VCaP (cell line): Measurements from ENCODE around the gene KRT20.

Source experiments
- H3K27ac ChIP-seq: fragments of 450-650 bp; 2 replicates; pipeline ENCODE4 v1.5.1; 2017
- TF ChIP-seq, protein P1 (sequence below): fragments of 450-650 bp; conservative IDR thresholded peaks from 2 replicates; pipeline ENCODE4 v1.5.1; 2017; ENCODE audit warnings: mild to moderate bottlenecking, moderate library complexity

The KRT20 gene

GRCh38 chr17:40839194-40839593 lies 45.8 kb downstream of the KRT20 start:
- TF ChIP-seq, protein P1, sequence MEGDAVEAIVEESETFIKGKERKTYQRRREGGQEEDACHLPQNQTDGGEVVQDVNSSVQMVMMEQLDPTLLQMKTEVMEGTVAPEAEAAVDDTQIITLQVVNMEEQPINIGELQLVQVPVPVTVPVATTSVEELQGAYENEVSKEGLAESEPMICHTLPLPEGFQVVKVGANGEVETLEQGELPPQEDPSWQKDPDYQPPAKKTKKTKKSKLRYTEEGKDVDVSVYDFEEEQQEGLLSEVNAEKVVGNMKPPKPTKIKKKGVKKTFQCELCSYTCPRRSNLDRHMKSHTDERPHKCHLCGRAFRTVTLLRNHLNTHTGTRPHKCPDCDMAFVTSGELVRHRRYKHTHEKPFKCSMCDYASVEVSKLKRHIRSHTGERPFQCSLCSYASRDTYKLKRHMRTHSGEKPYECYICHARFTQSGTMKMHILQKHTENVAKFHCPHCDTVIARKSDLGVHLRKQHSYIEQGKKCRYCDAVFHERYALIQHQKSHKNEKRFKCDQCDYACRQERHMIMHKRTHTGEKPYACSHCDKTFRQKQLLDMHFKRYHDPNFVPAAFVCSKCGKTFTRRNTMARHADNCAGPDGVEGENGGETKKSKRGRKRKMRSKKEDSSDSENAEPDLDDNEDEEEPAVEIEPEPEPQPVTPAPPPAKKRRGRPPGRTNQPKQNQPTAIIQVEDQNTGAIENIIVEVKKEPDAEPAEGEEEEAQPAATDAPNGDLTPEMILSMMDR = no peak
- H3K27ac ChIP-seq = no peak overlapping the region

- H3K27ac ChIP-seq = no peak overlapping the region
- TF ChIP-seq, protein P1 = no peak
Measured at GRCh38 chr17:40836020-40836419, 49.0 kb downstream of the KRT20 start.

DNA sequence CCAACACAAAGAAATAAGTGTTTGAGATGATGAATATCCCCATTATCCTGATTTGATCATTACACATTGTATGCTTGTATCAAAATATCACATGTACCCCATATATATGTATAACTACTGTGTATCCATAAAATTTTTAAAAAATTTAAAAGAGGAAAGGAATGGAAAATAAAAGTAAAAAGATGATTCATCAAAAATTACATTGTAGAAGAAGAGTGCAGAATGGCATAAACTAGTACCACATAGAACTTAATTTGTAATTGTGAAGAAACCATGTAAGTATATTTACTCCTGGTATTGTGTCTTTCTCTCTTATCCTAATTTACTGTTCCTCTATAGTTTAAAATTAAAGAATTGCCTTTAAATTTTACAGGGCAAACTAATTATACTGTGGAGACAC lies 51.2 kb downstream of the KRT20 start:
- TF ChIP-seq, protein P1 = no peak
- H3K27ac ChIP-seq = no peak overlapping the region

GRCh38 chr17:40832840-40833239 lies 52.2 kb downstream of the KRT20 start:
- H3K27ac ChIP-seq = no peak overlapping the region

DNA sequence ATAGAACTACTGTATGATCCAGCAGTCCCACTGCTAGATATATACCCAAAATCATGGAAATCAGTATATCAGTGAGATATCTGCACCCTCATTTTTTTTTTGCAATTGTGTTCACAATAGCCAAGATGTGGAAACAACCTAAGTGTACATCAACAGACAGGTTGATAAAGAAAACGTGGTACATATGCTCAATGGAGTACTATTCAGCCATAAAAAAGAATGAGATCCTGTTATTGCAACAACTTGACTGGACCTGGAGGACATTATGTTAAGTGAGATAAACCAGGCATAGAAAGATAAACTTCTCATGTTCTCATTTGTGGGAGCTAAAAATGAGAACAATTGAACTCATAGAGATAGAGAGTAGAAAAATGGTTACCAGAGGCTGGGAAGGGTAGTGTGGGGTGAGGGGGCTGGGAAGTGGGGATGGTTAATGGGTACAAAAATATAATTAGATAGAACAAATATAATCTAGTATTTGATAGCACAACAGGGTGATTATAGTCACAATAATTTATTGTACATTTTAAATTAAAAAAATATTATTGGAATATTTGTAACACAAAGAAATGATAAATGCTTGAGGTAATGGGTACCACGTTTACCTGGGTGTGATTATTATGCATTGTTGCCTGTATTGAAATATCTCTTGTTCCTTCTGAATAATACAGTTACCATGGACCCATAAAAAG lies 54.8 kb downstream of the KRT20 start:
- H3K27ac ChIP-seq = no peak overlapping the region
- TF ChIP-seq, protein P1 = no peak

More at GRCh38 chr17:40832840-40833239, 52.2 kb downstream of the KRT20 start:
- TF ChIP-seq, protein P1 = no peak

- TF ChIP-seq, protein P1 = no peak
- H3K27ac ChIP-seq = no peak overlapping the region
Measured at GRCh38 chr17:40828454-40829044, 56.5 kb downstream of the KRT20 start.

DNA sequence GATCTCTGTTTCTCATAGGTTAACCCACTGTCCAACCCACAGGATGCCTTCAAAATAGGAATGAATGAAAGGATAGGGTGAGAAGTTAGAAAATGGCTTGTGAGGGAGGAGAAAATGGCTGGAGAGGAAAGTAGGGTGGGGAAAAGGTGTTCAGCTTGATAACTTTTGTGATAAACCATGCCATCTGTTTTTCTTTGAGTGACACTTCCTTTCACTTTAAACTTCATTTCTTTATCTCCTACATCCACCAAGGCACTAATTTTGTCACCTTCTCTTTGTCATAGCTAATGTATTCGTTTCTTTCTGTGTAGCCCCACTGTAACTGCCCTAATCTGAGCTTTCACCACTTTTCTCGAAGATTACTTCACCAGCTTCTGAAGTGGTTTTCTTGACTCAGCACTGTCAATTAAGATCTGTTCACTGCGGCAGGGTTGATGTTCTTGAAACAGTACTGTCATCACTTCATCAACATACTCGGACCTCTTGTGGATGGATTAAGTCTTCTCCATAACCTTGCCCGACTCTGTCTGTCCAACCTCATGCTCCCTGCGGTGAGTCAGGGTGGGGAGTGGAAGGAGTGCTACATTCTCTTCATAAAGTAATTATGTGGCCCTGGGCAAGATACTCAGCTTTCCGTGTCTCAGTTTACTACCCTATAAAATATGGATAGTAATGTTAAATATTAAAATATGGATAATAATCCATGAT lies 57.1 kb downstream of the KRT20 start:
- TF ChIP-seq, protein P1 = no peak
- H3K27ac ChIP-seq = no peak overlapping the region
